A673 (cell line): Measurements from ENCODE around the gene TBC1D5. TPM values are rescaled to one million over a fixed set of nuclear protein-coding genes. Genes with fewer than 3 reads are reported as not detected.
"Not testable (repeated sequence)": the region's sequence is repeated elsewhere in the genome, so short reads cannot be mapped to it uniquely, and the experiment has no call there.

Experiments used
- BruUV-seq: library from RNA; stranded (reverse); fragments of 400-500 nt; replicated peaks from 2 replicates; lab custom pipeline; 2021; lab: Mats Ljungman, UMichigan
- CTCF ChIA-PET: fragments of 300-600 bp; sonication (Branson Sonifier 250); formaldehyde crosslinking; loops from one replicate; lab custom pipeline; 2022; ENCODE audit warnings: antibody characterized with exemption; lab: Charles Lee
- POLR2A ChIA-PET: fragments of 300-600 bp; sonication (Branson Sonifier 250); formaldehyde crosslinking; loops from one replicate; lab custom pipeline; 2022; ENCODE audit warnings: antibody characterized with exemption; ENCODE audit not compliant: low non-redundant PET; lab: Charles Lee
- DNase-seq: peaks from one replicate; pipeline ENCODE4 v3.0.0-alpha.2; 2015; ENCODE audit warnings: low spot score
- H3K27ac ChIP-seq: fragments of 200-600 bp; sonication (generic); 2 replicates; pipeline ENCODE4 v1.5.1; 2016; ENCODE audit warnings: mixed run types, low read depth, mild to moderate bottlenecking, mixed read lengths, antibody characterized with exemption, low read length; ENCODE audit not compliant: poor library complexity, severe bottlenecking
- H3K27me3 ChIP-seq: fragments of 200-600 bp; sonication (generic); replicated peaks from 2 replicates; pipeline ENCODE4 v1.6.1; 2017; ENCODE audit warnings: mixed run types, low read depth, mild to moderate bottlenecking, mixed read lengths, antibody characterized with exemption, low read length; ENCODE audit not compliant: insufficient read depth, poor library complexity
- H3K36me3 ChIP-seq: fragments of 200-600 bp; sonication (generic); 2 replicates; pipeline ENCODE4 v1.6.1; 2016; ENCODE audit warnings: mixed run types, mild to moderate bottlenecking, mixed read lengths, antibody characterized with exemption, low read length; ENCODE audit not compliant: insufficient read depth, poor library complexity, severe bottlenecking
- H3K4me1 ChIP-seq: fragments of 200-600 bp; sonication (generic); 2 replicates; pipeline ENCODE4 v1.6.1; 2017; ENCODE audit warnings: mixed run types, mild to moderate bottlenecking, mixed read lengths, antibody characterized with exemption, low read length; ENCODE audit not compliant: insufficient read depth, poor library complexity, severe bottlenecking
- H3K4me3 ChIP-seq: fragments of 200-600 bp; sonication (generic); 2 replicates; pipeline ENCODE4 v1.5.1; 2016; ENCODE audit warnings: low read depth, mixed run types, mild to moderate bottlenecking, mixed read lengths, low read length; ENCODE audit not compliant: poor library complexity, severe bottlenecking
- H3K9me3 ChIP-seq: fragments of 200-600 bp; sonication (generic); 2 replicates; pipeline ENCODE4 v1.6.1; 2016; ENCODE audit warnings: mixed run types, low read depth, mild to moderate bottlenecking, mixed read lengths, antibody characterized with exemption, low read length; ENCODE audit not compliant: poor library complexity, severe bottlenecking
- EZH2 ChIP-seq: fragments of 200-600 bp; sonication (generic); IDR thresholded peaks from 2 replicates; pipeline ENCODE4 v1.6.1; 2017; ENCODE audit warnings: borderline replicate concordance, low read depth, mild to moderate bottlenecking, mixed read lengths, antibody characterized with exemption, low read length; ENCODE audit not compliant: poor library complexity, severe bottlenecking
- intact Hi-C: fragments of 100-400 bp; cut with micrococcal nuclease; formaldehyde crosslinking; loops from one replicate; pipeline ENCODE4 v1.10.0; 2022; ENCODE audit not compliant: unreplicated experiment
- total RNA-seq: library from RNA; stranded (reverse); gene quantifications from 2 replicates; pipeline ENCODE4 v1.2.3, GENCODE V29; 2021
- TF ChIP-seq, protein P1 (sequence below): fragments of 300-800, 200-600 bp; sonication (generic); conservative IDR thresholded peaks from 2 replicates; pipeline ENCODE4 v1.5.1; 2017; ENCODE audit warnings: low read depth, mild to moderate bottlenecking, antibody characterized with exemption, low read length, moderate library complexity, mixed read lengths

Gene TBC1D5
- total RNA-seq, 1 experiment from 2014 or later, result 40.7 TPM

- Histone ChIP-seq H3K27ac (no peak overlapping the region), H3K4me1 (no peaks in the 10 kb centered on the region), H3K9me3 (no peaks in the 10 kb centered on the region), H3K27me3 (no peaks in the 10 kb centered on the region), H3K4me3 (no peak overlapping the region), H3K36me3 (no peaks in the 10 kb centered on the region)
- intact Hi-C loops, result no loop called here
- CTCF ChIA-PET, result no interaction called here
- POLR2A ChIA-PET, result interaction anchor here (0.5 kb wide), 1 partner anchor 81 kb away, joined by 3 read pairs; no protein-coding TSS in a partner anchor
- BruUV-seq, result no TSS peak
- peak; percentile 30 for DNase-seq
- TF ChIP-seq EZH2, result no peak
- TF ChIP-seq, protein P1, sequence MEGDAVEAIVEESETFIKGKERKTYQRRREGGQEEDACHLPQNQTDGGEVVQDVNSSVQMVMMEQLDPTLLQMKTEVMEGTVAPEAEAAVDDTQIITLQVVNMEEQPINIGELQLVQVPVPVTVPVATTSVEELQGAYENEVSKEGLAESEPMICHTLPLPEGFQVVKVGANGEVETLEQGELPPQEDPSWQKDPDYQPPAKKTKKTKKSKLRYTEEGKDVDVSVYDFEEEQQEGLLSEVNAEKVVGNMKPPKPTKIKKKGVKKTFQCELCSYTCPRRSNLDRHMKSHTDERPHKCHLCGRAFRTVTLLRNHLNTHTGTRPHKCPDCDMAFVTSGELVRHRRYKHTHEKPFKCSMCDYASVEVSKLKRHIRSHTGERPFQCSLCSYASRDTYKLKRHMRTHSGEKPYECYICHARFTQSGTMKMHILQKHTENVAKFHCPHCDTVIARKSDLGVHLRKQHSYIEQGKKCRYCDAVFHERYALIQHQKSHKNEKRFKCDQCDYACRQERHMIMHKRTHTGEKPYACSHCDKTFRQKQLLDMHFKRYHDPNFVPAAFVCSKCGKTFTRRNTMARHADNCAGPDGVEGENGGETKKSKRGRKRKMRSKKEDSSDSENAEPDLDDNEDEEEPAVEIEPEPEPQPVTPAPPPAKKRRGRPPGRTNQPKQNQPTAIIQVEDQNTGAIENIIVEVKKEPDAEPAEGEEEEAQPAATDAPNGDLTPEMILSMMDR, result no peak
Observed at GRCh38 chr3:17535274-17535673, 207.2 kb downstream of the TBC1D5 start.

GRCh38 chr3:17532446-17532845 is 210.0 kb downstream of the TBC1D5 start:
- H3K36me3 ChIP-seq, H3K4me1 ChIP-seq, H3K27me3 ChIP-seq, BruUV-seq, intact Hi-C loops, H3K4me3 ChIP-seq, H3K9me3 ChIP-seq, CTCF ChIA-PET, POLR2A ChIA-PET, DNase-seq, H3K27ac ChIP-seq: not testable (repeated sequence)

GRCh38 chr3:17529677-17530076 is 212.8 kb downstream of the TBC1D5 start:
- POLR2A ChIA-PET, result no interaction called here

More at GRCh38 chr3:17529677-17530076, 212.8 kb downstream of the TBC1D5 start:
- BruUV-seq, result no TSS peak
- H3K36me3 ChIP-seq, result no peaks in the 10 kb centered on the region
- no peaks in the 10 kb centered on the region for H3K9me3 ChIP-seq
- no peak for DNase-seq
- CTCF ChIA-PET, result no interaction called here
- no peaks in the 10 kb centered on the region for H3K27me3 ChIP-seq
- H3K4me1 ChIP-seq, result no peaks in the 10 kb centered on the region
- no peak overlapping the region for H3K27ac ChIP-seq
- no peak for TF ChIP-seq EZH2
- TF ChIP-seq, protein P1, result no peak
- intact Hi-C loops, result no loop called here
- H3K4me3 ChIP-seq, result no peak overlapping the region
